GM12878 (cell line): ENCODE measurements around the gene OS9. TPM values are rescaled to one million over a fixed set of nuclear protein-coding genes. Genes with fewer than 3 reads are reported as not detected.

ENCODE experiments used
- BCL11A ChIP-seq: IDR thresholded peaks from 2 replicates; pipeline ENCODE4 v1.6.1; 2011; ENCODE audit warnings: low read depth, low read length
- CBX5 ChIP-seq: sonication (generic); IDR thresholded peaks from 2 replicates; pipeline ENCODE4 v1.6.1; 2016; ENCODE audit warnings: low read depth, moderate library complexity, mild to moderate bottlenecking, inconsistent platforms
- ETV6 ChIP-seq, 2 experiments: fragments of 450-650 bp in 1 of 2; IDR thresholded peaks in 1 of 2; conservative IDR thresholded peaks in 1 of 2; 2 replicates each; pipeline ENCODE4 v1.6.1; 2014; ENCODE audit warnings: antibody characterized with exemption in 1 of 2, borderline replicate concordance in 1 of 2, low read depth in 1 of 2, mild to moderate bottlenecking in 1 of 2, moderate library complexity in 1 of 2
- HCFC1 ChIP-seq: fragments of 150-350 bp; IDR thresholded peaks from 2 replicates; pipeline ENCODE4 v1.6.1; 2014; ENCODE audit warnings: low read length
- HDAC2 ChIP-seq: fragments of 200-600 bp; sonication (generic); IDR thresholded peaks from 2 replicates; pipeline ENCODE4 v1.6.1; 2017
- IRF4 ChIP-seq: IDR thresholded peaks from 2 replicates; pipeline ENCODE4 v1.6.1; 2011; ENCODE audit warnings: low read depth, low read length
- IRF5 ChIP-seq: fragments of 450-650 bp; IDR thresholded peaks from 2 replicates; pipeline ENCODE4 v1.6.1; 2017; ENCODE audit warnings: borderline replicate concordance
- MTA3 ChIP-seq: IDR thresholded peaks from 2 replicates; pipeline ENCODE4 v1.6.1; 2012; ENCODE audit warnings: low read length, inconsistent platforms, borderline replicate concordance
- PAX5 ChIP-seq: IDR thresholded peaks from 2 replicates; pipeline ENCODE4 v1.6.1; 2011; ENCODE audit warnings: low read depth, low read length, borderline replicate concordance
- RAD21 ChIP-seq: IDR thresholded peaks from 2 replicates; pipeline ENCODE4 v1.6.1; 2011; ENCODE audit warnings: mild to moderate bottlenecking, low read depth, low read length, moderate library complexity; ENCODE audit not compliant: insufficient read depth
- RB1 ChIP-seq: fragments of 450-650 bp; formaldehyde crosslinking; IDR thresholded peaks from 2 replicates; pipeline ENCODE4 v1.6.1; 2017; ENCODE audit warnings: mild to moderate bottlenecking, borderline replicate concordance
- RELB ChIP-seq: fragments of 450-650 bp; IDR thresholded peaks from 2 replicates; pipeline ENCODE4 v1.6.1; 2017; ENCODE audit warnings: low read depth, mild to moderate bottlenecking, moderate library complexity
- RUNX3 ChIP-seq: IDR thresholded peaks from 2 replicates; pipeline ENCODE4 v1.6.1; 2012; ENCODE audit warnings: low read length, inconsistent platforms
- SIX5 ChIP-seq: IDR thresholded peaks from 2 replicates; pipeline ENCODE4 v1.6.1; 2011; ENCODE audit warnings: mild to moderate bottlenecking, low read depth, low read length, moderate library complexity; ENCODE audit not compliant: severe bottlenecking
- SMAD5 ChIP-seq: IDR thresholded peaks from 2 replicates; pipeline ENCODE4 v1.6.1; 2016; ENCODE audit warnings: antibody characterized with exemption, low read depth
- SP1 ChIP-seq: IDR thresholded peaks from one replicate; pipeline ENCODE4 v1.6.1; 2011; ENCODE audit warnings: low read depth, low read length
- SPI1 ChIP-seq: IDR thresholded peaks from 2 replicates; pipeline ENCODE4 v1.6.1; 2011; ENCODE audit warnings: low read depth, mild to moderate bottlenecking, low read length, moderate library complexity, borderline replicate concordance; ENCODE audit not compliant: insufficient read depth
- SREBF2 ChIP-seq: IDR thresholded peaks from 2 replicates; pipeline ENCODE4 v1.6.1; 2012; ENCODE audit warnings: mild to moderate bottlenecking, low read length
- SUZ12 ChIP-seq: fragments of 200-600 bp; sonication (generic); IDR thresholded peaks from one replicate; pipeline ENCODE4 v1.6.1; 2018; ENCODE audit warnings: antibody characterized with exemption, mild to moderate bottlenecking; ENCODE audit not compliant: unreplicated experiment
- TBL1XR1 ChIP-seq: IDR thresholded peaks from 2 replicates; pipeline ENCODE4 v1.6.1; 2012; ENCODE audit warnings: low read depth, low read length, improper control_type of control experiment
- TCF12 ChIP-seq: IDR thresholded peaks from 2 replicates; pipeline ENCODE4 v1.6.1; 2011; ENCODE audit warnings: low read depth, mild to moderate bottlenecking, low read length
- WRNIP1 ChIP-seq: IDR thresholded peaks from 2 replicates; pipeline ENCODE4 v1.6.1; 2011; ENCODE audit warnings: low read depth, low read length, improper control_type of control experiment, borderline replicate concordance
- ZNF274 ChIP-seq: IDR thresholded peaks from one replicate; pipeline ENCODE4 v1.8.0; 2011; ENCODE audit not compliant: insufficient read length, insufficient read depth
- polyA plus RNA-seq, 11 experiments: library from polyadenylated mRNA; depleted of rRNA in 4 of 11; unstranded in 6 of 11; stranded (reverse) in 5 of 11; fragments of >200 nt; fragmentation: Nextera tagmentation in 4 of 11; fragmentation: Illumina TruSeq in 1 of 11; extraction: Ambion mirVana in 4 of 11; extraction: Trizol in 1 of 11; gene quantifications; 1 replicate in 1 of 11; 2 replicates in 10 of 11; pipeline versions ENCODE4 v1.2.1 to v1.2.3, GENCODE V29; 2011 to 2016; ENCODE audit warnings: inconsistent platforms in 2 of 11, missing spikeins in 2 of 11, low read depth in 1 of 11
- total RNA-seq, 4 experiments: library from RNA; depleted of rRNA in 3 of 4; stranded (reverse); fragments of >200 nt in 3 of 4; fragmentation: Illumina TruSeq in 1 of 4; extraction: Trizol in 1 of 4; gene quantifications; 2 replicates each; pipeline versions ENCODE4 v1.2.1 to v1.2.3, GENCODE V29; 2013 to 2021
- TF ChIP-seq, protein P1 (sequence below), 3 experiments: IDR thresholded peaks in 2 of 3; conservative IDR thresholded peaks in 1 of 3; 2 replicates each; pipeline ENCODE4 v1.5.1; 2011; ENCODE audit warnings: low read depth in 3 of 3, low read length in 3 of 3, mild to moderate bottlenecking in 3 of 3, control low read depth in 2 of 3, moderate library complexity in 2 of 3, inconsistent platforms in 1 of 3, mixed read lengths in 1 of 3; ENCODE audit not compliant: control insufficient read depth in 2 of 3, insufficient read depth in 1 of 3; ENCODE audit errors: extremely low read depth in 1 of 3
- TF ChIP-seq, protein P2 (sequence below): IDR thresholded peaks from 2 replicates; pipeline ENCODE4 v1.6.1; 2012; ENCODE audit warnings: low read depth, low read length, improper control_type of control experiment

Gene OS9
- total and polyA plus RNA-seq, 10 of the 15 experiments (the other 5 are each of a cell fraction or from before 2014, with no cell fraction given): 5.2 to 106 (median 79.1) TPM

DNA sequence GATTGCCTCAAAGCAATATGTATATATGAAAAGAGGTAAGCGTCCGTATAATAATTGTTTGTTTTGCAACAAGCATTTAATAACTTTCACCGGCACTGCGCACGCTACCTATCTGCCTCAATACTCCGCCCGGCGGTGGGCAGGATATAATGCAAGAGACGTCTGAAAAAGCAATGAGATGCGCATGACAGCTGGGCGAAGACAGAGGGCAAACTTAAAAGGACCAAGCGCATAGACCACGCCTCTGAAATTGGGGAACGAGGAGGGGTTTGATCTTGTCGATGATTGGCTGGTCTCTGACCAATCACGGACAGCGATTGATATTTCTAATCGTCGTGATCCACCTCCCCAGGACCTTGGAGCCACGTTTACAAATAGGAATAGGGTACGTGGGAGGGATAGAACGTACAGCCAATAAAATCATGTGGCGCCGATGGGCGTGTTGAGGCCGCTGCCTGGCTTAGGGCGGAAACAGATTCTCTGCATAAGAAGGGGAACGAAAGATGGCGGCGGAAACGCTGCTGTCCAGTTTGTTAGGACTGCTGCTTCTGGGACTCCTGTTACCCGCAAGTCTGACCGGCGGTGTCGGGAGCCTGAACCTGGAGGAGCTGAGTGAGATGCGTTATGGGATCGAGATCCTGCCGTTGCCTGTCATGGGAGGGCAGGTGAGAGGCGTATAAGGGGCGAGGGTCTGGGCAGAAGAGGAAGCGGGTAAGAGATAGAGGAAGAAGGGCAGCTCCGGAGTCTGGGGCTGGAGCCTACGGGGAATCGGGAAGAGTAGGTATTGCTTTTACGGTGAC, at the start of gene OS9 (continued):
- TF ChIP-seq, protein P1, sequence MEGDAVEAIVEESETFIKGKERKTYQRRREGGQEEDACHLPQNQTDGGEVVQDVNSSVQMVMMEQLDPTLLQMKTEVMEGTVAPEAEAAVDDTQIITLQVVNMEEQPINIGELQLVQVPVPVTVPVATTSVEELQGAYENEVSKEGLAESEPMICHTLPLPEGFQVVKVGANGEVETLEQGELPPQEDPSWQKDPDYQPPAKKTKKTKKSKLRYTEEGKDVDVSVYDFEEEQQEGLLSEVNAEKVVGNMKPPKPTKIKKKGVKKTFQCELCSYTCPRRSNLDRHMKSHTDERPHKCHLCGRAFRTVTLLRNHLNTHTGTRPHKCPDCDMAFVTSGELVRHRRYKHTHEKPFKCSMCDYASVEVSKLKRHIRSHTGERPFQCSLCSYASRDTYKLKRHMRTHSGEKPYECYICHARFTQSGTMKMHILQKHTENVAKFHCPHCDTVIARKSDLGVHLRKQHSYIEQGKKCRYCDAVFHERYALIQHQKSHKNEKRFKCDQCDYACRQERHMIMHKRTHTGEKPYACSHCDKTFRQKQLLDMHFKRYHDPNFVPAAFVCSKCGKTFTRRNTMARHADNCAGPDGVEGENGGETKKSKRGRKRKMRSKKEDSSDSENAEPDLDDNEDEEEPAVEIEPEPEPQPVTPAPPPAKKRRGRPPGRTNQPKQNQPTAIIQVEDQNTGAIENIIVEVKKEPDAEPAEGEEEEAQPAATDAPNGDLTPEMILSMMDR (IDR thresholded peaks at IDR 0.05 in 2 of 3, conservative IDR thresholded peaks at IDR 0.05 in 1 of 3; ENCODE audit: control insufficient read depth in 2 of 3, extremely low read depth in 1 of 3, insufficient read depth in 1 of 3, low read depth in 3 of 3, low read length in 3 of 3): peak; percentile 74 to 85 (median 75)
- TF ChIP-seq SP1: peak; percentile 97
- peak; percentile 77; the same call in 1 of the 2 replicates for TF ChIP-seq RB1
- peak; percentile 16; the same call in 1 of the 2 replicates for TF ChIP-seq RUNX3
- no peak for TF ChIP-seq ZNF274
- TF ChIP-seq TBL1XR1: no peak
- TF ChIP-seq SPI1: peak; percentile 68
- 0 out of 2 replicates have a peak, but pooled peaks have one; percentile 1 for TF ChIP-seq BCL11A
- TF ChIP-seq, protein P2, sequence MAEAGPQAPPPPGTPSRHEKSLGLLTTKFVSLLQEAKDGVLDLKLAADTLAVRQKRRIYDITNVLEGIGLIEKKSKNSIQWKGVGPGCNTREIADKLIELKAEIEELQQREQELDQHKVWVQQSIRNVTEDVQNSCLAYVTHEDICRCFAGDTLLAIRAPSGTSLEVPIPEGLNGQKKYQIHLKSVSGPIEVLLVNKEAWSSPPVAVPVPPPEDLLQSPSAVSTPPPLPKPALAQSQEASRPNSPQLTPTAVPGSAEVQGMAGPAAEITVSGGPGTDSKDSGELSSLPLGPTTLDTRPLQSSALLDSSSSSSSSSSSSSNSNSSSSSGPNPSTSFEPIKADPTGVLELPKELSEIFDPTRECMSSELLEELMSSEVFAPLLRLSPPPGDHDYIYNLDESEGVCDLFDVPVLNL: no peak
- no peak for TF ChIP-seq IRF5
- no peak for TF ChIP-seq HDAC2
- no peak; the same call in 1 of the 2 replicates for TF ChIP-seq SREBF2
- TF ChIP-seq CBX5: no peak
- peak; percentile 95 for TF ChIP-seq RELB
- TF ChIP-seq SUZ12: no peak
- 0 out of 2 replicates have a peak, but pooled peaks have one; percentile 48 for TF ChIP-seq TCF12
- TF ChIP-seq WRNIP1: no peak
- 0 out of 4 replicates have a peak, but pooled peaks of 1 of the 2 experiments have one; percentile 10 for TF ChIP-seq ETV6 (conservative IDR thresholded peaks at IDR 0.05 in 1 of 2, IDR thresholded peaks at IDR 0.05 in 1 of 2; ENCODE audit: borderline replicate concordance in 1 of 2, low read depth in 1 of 2)
- no peak for TF ChIP-seq PAX5
- peak; percentile 68 for TF ChIP-seq SIX5
- TF ChIP-seq SMAD5: peak; percentile 87; the same call in 1 of the 2 replicates
- no peak for TF ChIP-seq MTA3
- TF ChIP-seq RAD21: peak; percentile 46
- peak; percentile 77 for TF ChIP-seq HCFC1
- no peak for TF ChIP-seq IRF4
